PC-3 (cell line): Measurements from ENCODE around the gene IFT81. TPM values are rescaled to one million over a fixed set of nuclear protein-coding genes. Genes with fewer than 3 reads are reported as not detected.
A peak's percentile ranks its signal among the peaks of the same experiment; 100 is the strongest.

Experiments
- ATAC-seq: fragments of 200-7000 bp; cut with Tn5 transposase; 2 replicates; pipeline ENCODE4 v1.9.1; 2020; ENCODE audit warnings: mild to moderate bottlenecking, moderate library complexity
- BruUV-seq: library from RNA; stranded (reverse); fragments of 400-500 nt; replicated peaks from 2 replicates; lab custom pipeline; 2021; lab: Mats Ljungman, UMichigan
- CTCF ChIA-PET: fragments of 300-600 bp; sonication (Branson Sonifier 250); formaldehyde crosslinking; loops from one replicate; lab custom pipeline; 2022; ENCODE audit warnings: antibody characterized with exemption; lab: Charles Lee
- POLR2A ChIA-PET: fragments of 300-600 bp; sonication (Branson Sonifier 250); formaldehyde crosslinking; loops from one replicate; lab custom pipeline; 2022; ENCODE audit warnings: antibody characterized with exemption; ENCODE audit not compliant: unreplicated experiment; lab: Charles Lee
- DNase-seq: peaks from one replicate; pipeline ENCODE4 v3.0.0-alpha.2; 2015
- H2AFZ ChIP-seq: fragments of 300-600 bp; sonication (generic); 2 replicates; pipeline ENCODE4 v1.6.0; 2016; ENCODE audit warnings: antibody characterized with exemption, low read length
- H3F3A ChIP-seq: fragments of 300-600 bp; sonication (generic); one replicate; pipeline ENCODE4 v1.6.0; 2017; ENCODE audit warnings: antibody characterized with exemption, low read length, control low read depth, mild to moderate bottlenecking; ENCODE audit not compliant: unreplicated experiment
- H3K27ac ChIP-seq: fragments of 300-600 bp; sonication (generic); 2 replicates; pipeline ENCODE4 v1.5.1; 2016; ENCODE audit warnings: mild to moderate bottlenecking, low read length
- H3K27me3 ChIP-seq: fragments of 300-600 bp; sonication (generic); 2 replicates; pipeline ENCODE4 v1.6.1; 2016; ENCODE audit warnings: low read length, mixed read lengths
- H3K36me3 ChIP-seq: fragments of 300-600 bp; sonication (generic); 2 replicates; pipeline ENCODE4 v1.6.1; 2016; ENCODE audit warnings: low read depth, mixed run types, low read length, mixed read lengths
- H3K4me1 ChIP-seq: fragments of 300-600 bp; sonication (generic); 2 replicates; pipeline ENCODE4 v1.5.1; 2016; ENCODE audit warnings: low read length; ENCODE audit not compliant: insufficient read depth
- H3K4me2 ChIP-seq: fragments of 300-600 bp; sonication (generic); 2 replicates; pipeline ENCODE4 v1.6.0; 2016; ENCODE audit warnings: low read length
- H3K4me3 ChIP-seq: fragments of 300-600 bp; sonication (generic); 2 replicates; pipeline ENCODE4 v1.5.1; 2016; ENCODE audit warnings: mild to moderate bottlenecking, low read length, mixed read lengths
- H3K79me2 ChIP-seq: fragments of 300-600 bp; sonication (generic); 2 replicates; pipeline ENCODE4 v1.6.1; 2017; ENCODE audit warnings: low read length, mixed read lengths
- H3K9ac ChIP-seq: fragments of 300-600 bp; sonication (generic); 2 replicates; pipeline ENCODE4 v1.6.0; 2016; ENCODE audit warnings: mild to moderate bottlenecking, low read length
- H3K9me2 ChIP-seq: fragments of 300-600 bp; sonication (generic); replicated peaks from 2 replicates; pipeline ENCODE4 v1.6.1; 2016; ENCODE audit warnings: mixed run types, low read length, mixed read lengths
- H3K9me3 ChIP-seq: fragments of 300-600 bp; sonication (generic); 2 replicates; pipeline ENCODE4 v1.6.1; 2016; ENCODE audit warnings: low read length, mixed read lengths
- H4K20me1 ChIP-seq: fragments of 300-600 bp; sonication (generic); 2 replicates; pipeline ENCODE4 v1.6.1; 2016; ENCODE audit warnings: low read length, mixed read lengths
- CTCF ChIP-seq: fragments of 300-600 bp; sonication (generic); conservative IDR thresholded peaks from 2 replicates; pipeline ENCODE4 v1.5.1; 2017; ENCODE audit warnings: antibody characterized with exemption, low read depth, mild to moderate bottlenecking, low read length
- EZH2 ChIP-seq: fragments of 300-600 bp; sonication (generic); IDR thresholded peaks from one replicate; pipeline ENCODE4 v1.6.1; 2017; ENCODE audit warnings: antibody characterized with exemption, mild to moderate bottlenecking, low read length; ENCODE audit not compliant: unreplicated experiment
- EZH2phosphoT487 ChIP-seq: fragments of 300-600 bp; sonication (generic); IDR thresholded peaks from 2 replicates; pipeline ENCODE4 v1.6.1; 2018; ENCODE audit warnings: mild to moderate bottlenecking, antibody characterized with exemption, low read length, borderline replicate concordance
- intact Hi-C: fragments of 100-400 bp; cut with micrococcal nuclease; formaldehyde crosslinking; loops from 2 replicates; pipeline ENCODE4 v1.9.0; 2023
- total RNA-seq: library from RNA; depleted of rRNA; stranded (reverse); fragments of >200 nt; gene quantifications from 2 replicates; pipeline ENCODE4 v1.2.3, GENCODE V29; 2014

Gene IFT81
- total RNA-seq, 1 experiment from 2014 or later: 10.1 TPM

DNA sequence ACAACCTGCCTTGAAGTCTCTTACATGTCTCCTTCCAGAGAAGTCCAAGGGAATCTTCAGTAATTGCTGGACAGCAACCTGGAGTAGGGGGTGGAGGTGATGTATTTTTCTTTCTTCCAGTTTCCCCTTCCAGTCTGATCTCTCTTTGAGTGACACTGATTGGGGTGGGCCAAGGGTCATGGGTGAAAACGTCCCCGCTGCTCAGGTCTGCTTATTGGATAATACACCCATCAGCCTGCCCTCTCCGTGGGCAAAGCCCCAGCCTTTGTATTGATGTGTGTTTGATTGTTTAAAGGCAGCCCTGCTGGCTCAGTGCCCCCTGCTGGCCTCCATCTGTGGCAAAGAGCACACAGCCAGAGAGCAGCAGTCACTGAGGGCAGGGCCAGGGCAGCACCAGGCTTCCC, 121.2 kb downstream of the IFT81 start:
- Histone ChIP-seq H4K20me1 (no peaks in the 10 kb centered on the region), H3K9me3 (no peaks in the 10 kb centered on the region), H2AFZ (no peak overlapping the region), H3K4me1 (peaks cover 36% of the 10 kb centered on the region), H3K36me3 (no peaks in the 10 kb centered on the region), H3K27ac (no peak overlapping the region), H3K9ac (no peak overlapping the region), H3F3A (no peaks in the 10 kb centered on the region), H3K79me2 (no peaks in the 10 kb centered on the region), H3K4me3 (no peak overlapping the region), H3K27me3 (no peaks in the 10 kb centered on the region), H3K4me2 (no peak overlapping the region), H3K9me2 (no peaks in the 10 kb centered on the region)
- BruUV-seq: no TSS peak
- ATAC-seq (peak; percentile 63), DNase-seq (peak; percentile 69)
- ChIA-PET POLR2A (no interaction called here), CTCF (no interaction called here)
- TF ChIP-seq EZH2phosphoT487: no peak
- no peak for TF ChIP-seq EZH2
- TF ChIP-seq CTCF: peak; percentile 87
- intact Hi-C loops: no loop called here

GRCh38 chr12:110246636-110247339, 122.6 kb downstream of the IFT81 start:
- peak; percentile 52 for DNase-seq
- Histone ChIP-seq H4K20me1 (no peaks in the 10 kb centered on the region), H3K27ac (peak overlapping the region; percentile 84), H3K4me3 (peak overlapping the region; percentile 39; the same call in 1 of the 2 replicates), H3K9me3 (no peaks in the 10 kb centered on the region), H3K79me2 (no peaks in the 10 kb centered on the region), H3K9ac (peak overlapping the region; percentile 57), H3K36me3 (no peaks in the 10 kb centered on the region), H2AFZ (peak overlapping the region; percentile 59), H3K4me2 (peak overlapping the region; percentile 68), H3K9me2 (no peaks in the 10 kb centered on the region), H3K27me3 (no peaks in the 10 kb centered on the region), H3K4me1 (peaks cover 36% of the 10 kb centered on the region), H3F3A (no peaks in the 10 kb centered on the region)
- ChIA-PET POLR2A (no interaction called here), CTCF (no interaction called here)
- intact Hi-C loops: no loop called here
- TF ChIP-seq CTCF (no peak), EZH2 (no peak), EZH2phosphoT487 (no peak)
- BruUV-seq: no TSS peak
- ATAC-seq: no peak
